ENCODE results near the gene PLB1. TPM values are rescaled to one million over a fixed set of nuclear protein-coding genes. Genes with fewer than 3 reads are reported as not detected.

PLB1 gene
- total and polyA plus RNA-seq, 12 donors = 1.0 to 51.1 (median 8.3) TPM

GRCh38 chr2:28552045-28552823, 56.4 kb downstream of the PLB1 start:
- TF ChIP-seq POLR2A (IDR thresholded peaks at IDR 0.05) = no peak
- no peak for TF ChIP-seq CTCF (IDR thresholded peaks at IDR 0.05)

GRCh38 chr2:28556303-28556702, 60.4 kb downstream of the PLB1 start:
- DNase-seq = peak in 1 of 7 donors; percentile 11
- Histone ChIP-seq H3K4me3 (no peak overlapping the region), H3K9me3 (replicated peaks in 1 of 3) (no peaks in the 10 kb centered on the region), H3K27me3 (no peaks in the 10 kb centered on the region), H3K27ac (peak overlapping the region in 1 of 5 donors; percentile 74), H3K36me3 (replicated peaks in 1 of 2) (no peaks in the 10 kb centered on the region), H3K4me1 (replicated peaks in 1 of 2) (peaks cover 0 to 6% of the 10 kb centered on the region in 2 donors)
- TF ChIP-seq CTCF (IDR thresholded peaks at IDR 0.05) = no peak
- no peak for TF ChIP-seq POLR2A (IDR thresholded peaks at IDR 0.05)
- intact Hi-C loops (cut with DNase I) = no loop called here
- WGBS, 4 donors = 91 to 100% (median 96%) methylated on average over 4 of the region's 4 CpGs

More at GRCh38 chr2:28552045-28552823, 56.4 kb downstream of the PLB1 start:
- no peaks in the 10 kb centered on the region for H3K9me3 ChIP-seq (replicated peaks in 1 of 3)
- H3K4me1 ChIP-seq (replicated peaks in 1 of 2) = peaks cover 0 to 5% of the 10 kb centered on the region in 2 donors
- intact Hi-C loops (cut with DNase I) = no loop called here
- WGBS, 4 donors = 35 to 47% (median 43%) methylated on average over 3 of the region's 3 CpGs
- H3K27ac ChIP-seq = peak overlapping the region in 2 of 5 donors; percentile 10 to 44
- no peaks in the 10 kb centered on the region for H3K27me3 ChIP-seq
- no peaks in the 10 kb centered on the region for H3K36me3 ChIP-seq (replicated peaks in 1 of 2)
- peak in 3 of 7 donors; percentile 43 to 52 (median 45) for DNase-seq
- no peak overlapping the region for H3K4me3 ChIP-seq

GRCh38 chr2:28557389-28558131, 61.7 kb downstream of the PLB1 start:
- TF ChIP-seq CTCF (IDR thresholded peaks at IDR 0.05) (no peak), POLR2A (IDR thresholded peaks at IDR 0.05) (no peak)
- DNase-seq = peak in 5 of 7 donors; percentile 53 to 88 (median 68)
- WGBS, 4 donors = 32 to 48% (median 41%) methylated on average over 6 of the region's 6 CpGs
- H3K27ac ChIP-seq = peak overlapping the region in 3 of 5 donors; percentile 62 to 74 (median 71)
- H3K9me3 ChIP-seq (replicated peaks in 1 of 3) = no peaks in the 10 kb centered on the region
- no peaks in the 10 kb centered on the region for H3K36me3 ChIP-seq (replicated peaks in 1 of 2)
- intact Hi-C loops (cut with DNase I) = no loop called here
- H3K27me3 ChIP-seq = no peaks in the 10 kb centered on the region
- peaks cover 0 to 6% of the 10 kb centered on the region in 2 donors for H3K4me1 ChIP-seq (replicated peaks in 1 of 2)
- H3K4me3 ChIP-seq = no peak overlapping the region

- no peak for TF ChIP-seq POLR2A (IDR thresholded peaks at IDR 0.05)
- no peak for TF ChIP-seq CTCF (IDR thresholded peaks at IDR 0.05)
- no peak for DNase-seq
- no peaks in the 10 kb centered on the region for H3K9me3 ChIP-seq (replicated peaks in 1 of 3)
- H3K27me3 ChIP-seq = no peaks in the 10 kb centered on the region
- H3K4me3 ChIP-seq = no peak overlapping the region
- peak overlapping the region in 3 of 5 donors; percentile 24 to 74 (median 62) for H3K27ac ChIP-seq
- intact Hi-C loops (cut with DNase I) = no loop called here
- H3K36me3 ChIP-seq (replicated peaks in 1 of 2) = no peaks in the 10 kb centered on the region
- H3K4me1 ChIP-seq (replicated peaks in 1 of 2) = peaks cover 0 to 6% of the 10 kb centered on the region in 2 donors
- 73 to 79% (median 77%) methylated on average over 5 of the region's 5 CpGs for WGBS, 4 donors
These were observed 62.4 kb downstream of the PLB1 start for GRCh38 chr2:28558158-28558820.

Measured in adrenal gland (tissue), 12 donors.